Fibroblast of lung (primary cell): ENCODE results near the gene DIS3L2.

Experiments used
- CTCF ChIP-seq, 2 donors: IDR thresholded peaks in 1 of 2; conservative IDR thresholded peaks in 1 of 2; 1 replicate in 1 of 2; 2 replicates in 1 of 2; pipeline ENCODE4 v1.5.1; 2011 to 2012; ENCODE audit warnings: low read length in 2 of 2, control low read depth in 1 of 2, inconsistent platforms in 1 of 2, low read depth in 1 of 2, mild to moderate bottlenecking in 1 of 2
- EZH2 ChIP-seq: IDR thresholded peaks from 2 replicates; pipeline ENCODE4 v1.5.1; 2012; ENCODE audit warnings: low read length, control low read depth, mild to moderate bottlenecking; ENCODE audit errors: missing control alignments

- TF ChIP-seq CTCF (conservative IDR thresholded peaks at IDR 0.05 in 1 of 2, IDR thresholded peaks at IDR 0.05 in 1 of 2; ENCODE audit: low read depth in 1 of 2, low read length in 2 of 2) (no peak), EZH2 (no peak)
These were observed 359.8 kb downstream of the DIS3L2 start for GRCh38 chr2:232321156-232321816.
